H9 (cell line): Measurements from ENCODE around the gene MYOCOS. TPM values are rescaled to one million over a fixed set of nuclear protein-coding genes. Genes with fewer than 3 reads are reported as not detected.

Source experiments
- DNase-seq: peaks from one replicate; pipeline ENCODE4 v3.0.0-alpha.2; 2017
- H2AFZ ChIP-seq: one replicate; pipeline ENCODE4 v1.6.1; 2013; ENCODE audit warnings: mild to moderate bottlenecking, low read length, control low read depth, moderate library complexity
- H2AK5ac ChIP-seq: 2 replicates; pipeline ENCODE4 v1.6.1; 2013; ENCODE audit warnings: low read length, control low read depth, mixed read lengths; ENCODE audit not compliant: insufficient read length
- H2BK120ac ChIP-seq: one replicate; pipeline ENCODE4 v1.6.1; 2013; ENCODE audit warnings: low read depth, mild to moderate bottlenecking, low read length, control low read depth, inconsistent platforms; ENCODE audit not compliant: poor library complexity, severe bottlenecking
- H2BK12ac ChIP-seq: 2 replicates; pipeline ENCODE4 v1.6.1; 2013; ENCODE audit warnings: low read length, control low read depth, mixed read lengths, low read depth; ENCODE audit not compliant: insufficient read length
- H2BK15ac ChIP-seq: 2 replicates; pipeline ENCODE4 v1.6.1; 2013; ENCODE audit warnings: low read depth, low read length, control low read depth
- H2BK20ac ChIP-seq: one replicate; pipeline ENCODE4 v1.6.1; 2013; ENCODE audit warnings: low read depth, mild to moderate bottlenecking, low read length, control low read depth, inconsistent platforms; ENCODE audit not compliant: poor library complexity, severe bottlenecking
- H2BK5ac ChIP-seq: 2 replicates; pipeline ENCODE4 v1.6.1; 2013; ENCODE audit warnings: low read length, control low read depth, mixed read lengths; ENCODE audit not compliant: insufficient read length
- H3K14ac ChIP-seq: 2 replicates; pipeline ENCODE4 v1.6.1; 2013; ENCODE audit warnings: low read length, control low read depth; ENCODE audit not compliant: insufficient read depth
- H3K18ac ChIP-seq: 2 replicates; pipeline ENCODE4 v1.6.1; 2013; ENCODE audit warnings: low read depth, mild to moderate bottlenecking, mixed read lengths, low read length, control low read depth; ENCODE audit not compliant: insufficient read length
- H3K23ac ChIP-seq: 2 replicates; pipeline ENCODE4 v1.6.1; 2013; ENCODE audit warnings: low read length, control low read depth, mixed read lengths, low read depth; ENCODE audit not compliant: insufficient read length
- H3K23me2 ChIP-seq: 2 replicates; pipeline ENCODE4 v1.6.1; 2013; ENCODE audit warnings: low read depth, mild to moderate bottlenecking, mixed read lengths, low read length, control low read depth; ENCODE audit not compliant: insufficient read length, poor library complexity, severe bottlenecking
- H3K27ac ChIP-seq: 2 replicates; pipeline ENCODE4 v1.5.1; 2013; ENCODE audit warnings: low read length, control low read depth, mixed read lengths, low read depth; ENCODE audit not compliant: insufficient read length
- H3K27me3 ChIP-seq: 2 replicates; pipeline ENCODE4 v1.6.1; 2013; ENCODE audit warnings: low read length, control low read depth, inconsistent platforms; ENCODE audit not compliant: insufficient read depth
- H3K4ac ChIP-seq: 2 replicates; pipeline ENCODE4 v1.6.1; 2013; ENCODE audit warnings: low read depth, mild to moderate bottlenecking, control low read depth, inconsistent platforms, low read length, moderate library complexity
- H3K4me1 ChIP-seq: 2 replicates; pipeline ENCODE4 v1.6.1; 2013; ENCODE audit warnings: low read length, control low read depth, inconsistent platforms; ENCODE audit not compliant: insufficient read depth
- H3K4me2 ChIP-seq: 2 replicates; pipeline ENCODE4 v1.6.1; 2013; ENCODE audit warnings: low read length, control low read depth, mixed read lengths; ENCODE audit not compliant: insufficient read length, insufficient read depth
- H3K56ac ChIP-seq: 2 replicates; pipeline ENCODE4 v1.6.1; 2013; ENCODE audit warnings: low read depth, mild to moderate bottlenecking, mixed read lengths, low read length, control low read depth; ENCODE audit not compliant: insufficient read length
- H3K79me1 ChIP-seq: 2 replicates; pipeline ENCODE4 v1.6.1; 2013; ENCODE audit warnings: low read depth, mild to moderate bottlenecking, moderate library complexity, low read length, control low read depth, inconsistent platforms; ENCODE audit not compliant: insufficient read depth, poor library complexity, severe bottlenecking
- H3K79me2 ChIP-seq: 2 replicates; pipeline ENCODE4 v1.6.1; 2013; ENCODE audit warnings: low read length, control low read depth, inconsistent platforms; ENCODE audit not compliant: insufficient read depth
- H3K9ac ChIP-seq: 2 replicates; pipeline ENCODE4 v1.6.1; 2013; ENCODE audit warnings: low read length, control low read depth, mixed read lengths; ENCODE audit not compliant: insufficient read length; ENCODE audit errors: extremely low read depth
- H3K9me3 ChIP-seq: one replicate; pipeline ENCODE4 v1.6.1; 2013; ENCODE audit warnings: low read depth, low read length, inconsistent platforms; ENCODE audit not compliant: control insufficient read depth
- H3T11ph ChIP-seq: one replicate; pipeline ENCODE4 v1.6.1; 2013; ENCODE audit warnings: mild to moderate bottlenecking, low read length, control low read depth, inconsistent platforms
- H4K20me1 ChIP-seq: one replicate; pipeline ENCODE4 v1.6.1; 2013; ENCODE audit not compliant: control insufficient read depth, insufficient read length, insufficient read depth
- H4K5ac ChIP-seq: 2 replicates; pipeline ENCODE4 v1.6.1; 2013; ENCODE audit warnings: low read depth, mild to moderate bottlenecking, mixed read lengths, low read length, control low read depth; ENCODE audit not compliant: insufficient read length
- H4K8ac ChIP-seq: replicated peaks from 2 replicates; pipeline ENCODE4 v1.6.1; 2013; ENCODE audit warnings: low read length, control low read depth, mixed read lengths, low read depth; ENCODE audit not compliant: insufficient read length
- H4K91ac ChIP-seq: 2 replicates; pipeline ENCODE4 v1.6.1; 2013; ENCODE audit warnings: low read depth, mild to moderate bottlenecking, moderate library complexity, mixed read lengths, low read length, control low read depth; ENCODE audit not compliant: insufficient read length
- H3K27ac Mint-ChIP-seq, 3 experiments: 2 replicates in 2 of 3; 3 replicates in 1 of 3; pipeline ENCODE4 v1.8.0; 2020 to 2021; ENCODE audit warnings: mixed read lengths in 3 of 3, mild to moderate bottlenecking in 1 of 3, moderate library complexity in 1 of 3
- H3K27me3 Mint-ChIP-seq: 2 replicates; pipeline ENCODE4 v1.8.0; 2021; ENCODE audit warnings: low read depth, mild to moderate bottlenecking, moderate library complexity, mixed read lengths
- H3K36me3 Mint-ChIP-seq, 3 experiments: 2 replicates in 2 of 3; 3 replicates in 1 of 3; pipeline ENCODE4 v1.8.0; 2020 to 2021; ENCODE audit warnings: low read depth in 3 of 3, mixed read lengths in 3 of 3; ENCODE audit not compliant: insufficient read depth in 1 of 3
- H3K4me1 Mint-ChIP-seq, 2 experiments: 2 replicates each; pipeline ENCODE4 v1.8.0; 2020; ENCODE audit warnings: mixed read lengths in 2 of 2
- H3K4me3 Mint-ChIP-seq, 2 experiments: 2 replicates in 1 of 2; 3 replicates in 1 of 2; pipeline ENCODE4 v1.8.0; 2020 to 2021; ENCODE audit warnings: mild to moderate bottlenecking in 2 of 2, mixed read lengths in 2 of 2, moderate library complexity in 1 of 2
- H3K9me3 Mint-ChIP-seq, 2 experiments: 2 replicates in 1 of 2; 3 replicates in 1 of 2; pipeline ENCODE4 v1.8.0; 2020; ENCODE audit warnings: mild to moderate bottlenecking in 2 of 2, mixed read lengths in 2 of 2, moderate library complexity in 1 of 2
- CTCF ChIP-seq: fragments of 200-600 bp; sonication (generic); conservative IDR thresholded peaks from 3 replicates; pipeline ENCODE4 v1.8.0; 2021; ENCODE audit warnings: antibody characterized with exemption, mild to moderate bottlenecking
- WGBS: extraction: QIAGEN DNeasy Blood & Tissue Kit; methylation state at CpG from one replicate; pipeline ENCODE4 v1.1.7; 2013; ENCODE audit warnings: missing lambda C conversion rate, low lambda C conversion rate, mixed read lengths; ENCODE audit not compliant: insufficient read length; ENCODE audit errors: extremely low coverage; 5-methylcytosine and 5-hydroxymethylcytosine counted together
- total RNA-seq: library from RNA; stranded (reverse); gene quantifications from 2 replicates; pipeline ENCODE4 v1.2.1, GENCODE V29; 2021

Gene MYOCOS
- total RNA-seq, 1 experiment from 2014 or later = 0.13 TPM

GRCh38 chr1:171627020-171627419, 5.0 kb downstream of the MYOCOS start:
- H2BK12ac ChIP-seq = no peak overlapping the region
- no peak overlapping the region for H3K27ac ChIP-seq
- no CpG with 5 or more reads among the region's 5 CpGs for WGBS

More at GRCh38 chr1:171627020-171627419, 5.0 kb downstream of the MYOCOS start:
- Histone ChIP-seq H3T11ph (no peak overlapping the region), H3K14ac (no peak overlapping the region), H3K4me1 (0 out of 2 replicates have a peak, but pooled peaks cover 5% of the 10 kb centered on the region), H3K23me2 (no peaks in the 10 kb centered on the region), H3K4me2 (no peak overlapping the region), H3K56ac (no peak overlapping the region), H3K4ac (no peak overlapping the region), H3K27me3 (no peaks in the 10 kb centered on the region), H4K20me1 (no peaks in the 10 kb centered on the region), H4K91ac (no peak overlapping the region), H3K79me1 (no peaks in the 10 kb centered on the region), H3K9me3 (no peaks in the 10 kb centered on the region), H4K5ac (no peak overlapping the region), H3K18ac (no peak overlapping the region), H2AK5ac (no peak overlapping the region), H2BK5ac (no peak overlapping the region), H3K23ac (no peak overlapping the region), H2BK15ac (no peak overlapping the region), H4K8ac (no peak overlapping the region), H3K9ac (no peak overlapping the region), H2BK120ac (no peak overlapping the region), H3K79me2 (no peaks in the 10 kb centered on the region), H2AFZ (no peak overlapping the region), H2BK20ac (no peak overlapping the region)
- Mint-ChIP-seq H3K36me3 (no peaks in the 10 kb centered on the region; a peak in 1 of 7 replicates), H3K4me3 (no peak overlapping the region), H3K27me3 (no peaks in the 10 kb centered on the region; the same call in 1 of the 2 replicates), H3K9me3 (peaks cover 1 to 4% of the 10 kb centered on the region in 2 experiments; a peak in 2 of 5 replicates), H3K4me1 (peaks cover 11 to 18% of the 10 kb centered on the region in 2 experiments), H3K27ac (no peak overlapping the region)
- DNase-seq = no peak
- no peak for TF ChIP-seq CTCF
